GM12873 (cell line): ENCODE data around the gene COL20A1.

Source experiments
- TF ChIP-seq, protein P1 (sequence below): IDR thresholded peaks from 2 replicates; pipeline ENCODE4 v1.5.1; 2012; ENCODE audit warnings: low read depth, mild to moderate bottlenecking, moderate library complexity, low read length, control low read depth; ENCODE audit not compliant: insufficient read depth; ENCODE audit errors: missing control alignments

Gene COL20A1

GRCh38 chr20:63314566-63315239 lies 21.7 kb downstream of the COL20A1 start:
- TF ChIP-seq, protein P1, sequence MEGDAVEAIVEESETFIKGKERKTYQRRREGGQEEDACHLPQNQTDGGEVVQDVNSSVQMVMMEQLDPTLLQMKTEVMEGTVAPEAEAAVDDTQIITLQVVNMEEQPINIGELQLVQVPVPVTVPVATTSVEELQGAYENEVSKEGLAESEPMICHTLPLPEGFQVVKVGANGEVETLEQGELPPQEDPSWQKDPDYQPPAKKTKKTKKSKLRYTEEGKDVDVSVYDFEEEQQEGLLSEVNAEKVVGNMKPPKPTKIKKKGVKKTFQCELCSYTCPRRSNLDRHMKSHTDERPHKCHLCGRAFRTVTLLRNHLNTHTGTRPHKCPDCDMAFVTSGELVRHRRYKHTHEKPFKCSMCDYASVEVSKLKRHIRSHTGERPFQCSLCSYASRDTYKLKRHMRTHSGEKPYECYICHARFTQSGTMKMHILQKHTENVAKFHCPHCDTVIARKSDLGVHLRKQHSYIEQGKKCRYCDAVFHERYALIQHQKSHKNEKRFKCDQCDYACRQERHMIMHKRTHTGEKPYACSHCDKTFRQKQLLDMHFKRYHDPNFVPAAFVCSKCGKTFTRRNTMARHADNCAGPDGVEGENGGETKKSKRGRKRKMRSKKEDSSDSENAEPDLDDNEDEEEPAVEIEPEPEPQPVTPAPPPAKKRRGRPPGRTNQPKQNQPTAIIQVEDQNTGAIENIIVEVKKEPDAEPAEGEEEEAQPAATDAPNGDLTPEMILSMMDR: no peak

GRCh38 chr20:63315240-63315689 lies 22.3 kb downstream of the COL20A1 start:
- TF ChIP-seq, protein P1: no peak

DNA sequence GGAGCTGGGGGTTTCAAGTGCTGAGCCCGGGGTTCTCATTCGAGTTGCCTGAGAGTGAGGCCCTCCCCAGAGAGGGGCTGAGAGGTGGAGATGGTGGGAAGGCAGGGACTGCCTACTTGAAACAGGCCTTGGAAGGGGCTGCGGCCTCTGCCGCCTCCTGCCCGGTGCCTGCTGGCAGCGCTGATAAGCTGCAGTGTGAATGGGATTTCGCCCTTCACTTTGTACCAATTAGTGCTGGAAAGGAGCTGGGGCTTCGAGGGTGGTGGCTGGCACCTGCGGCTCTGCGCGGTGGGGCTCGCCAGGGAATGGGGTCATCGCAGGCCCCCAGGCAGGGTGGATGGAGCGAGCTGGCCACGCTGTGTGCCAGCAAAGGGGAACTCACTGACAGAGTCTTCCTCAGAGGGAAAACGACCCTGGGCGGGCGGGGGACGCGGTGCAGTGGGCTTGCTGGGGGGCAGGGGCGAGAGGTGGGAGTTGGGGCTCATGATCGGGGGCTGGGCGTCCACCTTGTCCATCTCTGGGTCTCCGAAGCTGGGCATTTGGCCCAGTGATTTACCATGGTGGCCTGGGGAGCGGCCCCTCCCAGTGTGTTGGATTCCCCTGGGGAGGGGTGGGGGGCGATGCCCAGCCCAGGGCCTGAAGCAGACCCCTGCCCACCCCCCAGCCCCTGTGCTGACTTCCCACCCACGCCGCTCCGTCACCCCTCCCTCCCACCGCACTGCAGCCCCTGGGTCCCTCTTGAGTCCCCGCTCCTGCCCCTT lies 22.9 kb downstream of the COL20A1 start:
- TF ChIP-seq, protein P1: no peak

DNA sequence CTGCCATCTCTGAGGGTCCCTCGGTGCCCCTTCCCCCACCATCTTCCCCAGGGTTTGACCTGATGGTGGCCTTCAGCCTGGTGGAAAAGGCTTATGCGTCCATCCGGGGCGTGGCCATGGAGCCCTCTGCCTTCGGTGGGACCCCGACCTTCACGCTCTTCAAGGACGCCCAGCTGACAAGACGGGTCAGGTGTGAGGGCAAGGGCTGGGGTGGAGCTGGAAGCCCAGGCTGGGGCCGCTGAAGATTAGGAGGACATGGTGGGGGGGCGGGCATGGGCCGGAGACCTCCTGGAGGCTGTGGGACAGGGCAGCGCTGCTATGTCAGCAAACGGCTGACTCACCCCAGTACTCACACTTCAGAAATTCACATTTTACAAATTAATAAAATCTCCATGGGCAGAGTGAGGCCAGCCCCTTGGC lies 23.5 kb downstream of the COL20A1 start:
- TF ChIP-seq, protein P1: no peak

DNA sequence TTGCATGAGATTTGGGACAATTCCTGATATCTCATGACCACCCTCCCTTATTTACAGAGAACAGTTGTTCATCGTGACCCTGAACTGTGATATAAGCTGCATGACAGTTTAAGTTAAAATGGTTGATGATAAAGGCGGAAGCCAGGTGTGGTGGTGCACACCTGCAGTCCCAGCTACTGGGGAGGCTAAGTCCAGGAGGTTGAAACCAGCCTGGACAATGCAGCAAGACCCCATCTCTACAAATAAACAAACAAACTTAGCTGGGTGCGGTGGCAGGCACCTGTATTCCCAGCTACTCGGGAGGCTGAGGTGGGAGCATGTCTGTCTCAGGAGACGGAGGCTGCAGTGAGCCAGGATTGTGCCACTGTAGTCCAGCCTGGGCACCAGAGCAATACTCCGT lies 24.1 kb downstream of the COL20A1 start:
- TF ChIP-seq, protein P1: no peak

GRCh38 chr20:63317601-63318291 lies 24.8 kb downstream of the COL20A1 start:
- TF ChIP-seq, protein P1: no peak
